ENCODE results near the gene RARS2. TPM values are rescaled to one million over a fixed set of nuclear protein-coding genes. Genes with fewer than 3 reads are reported as not detected.
"Not testable (repeated sequence)": the region's sequence is repeated elsewhere in the genome, so short reads cannot be mapped to it uniquely, and the experiment has no call there.

The RARS2 gene
- total RNA-seq, 4 donors from 2014 or later = 14.7 to 23.2 (median 17.3) TPM

- TF ChIP-seq CTCF (IDR thresholded peaks at IDR 0.05) (no peak), POLR2A (IDR thresholded peaks at IDR 0.05) (no peak)
- intact Hi-C loops (cut with DNase I; ENCODE audit: low total_unique reads) = no loop called here
- no peak overlapping the region for H3K4me3 ChIP-seq (ENCODE audit: low read depth, poor library complexity, severe bottlenecking)
- no peak for DNase-seq (ENCODE audit: low spot score in 2 of 2)
Measured at GRCh38 chr6:87498048-87498447, 91.7 kb downstream of the RARS2 start.

- intact Hi-C loops (cut with DNase I; ENCODE audit: low total_unique reads) = no loop called here
- no peak for DNase-seq (ENCODE audit: low spot score in 2 of 2)
- TF ChIP-seq CTCF (IDR thresholded peaks at IDR 0.05) = no peak
- TF ChIP-seq POLR2A (IDR thresholded peaks at IDR 0.05) = no peak
- 96 to 98% methylated on average over 8 of the region's 8 CpGs for WGBS, 2 donors
- H3K4me3 ChIP-seq (ENCODE audit: low read depth, poor library complexity, severe bottlenecking) = no peak overlapping the region
Measured at GRCh38 chr6:87494761-87495422, 94.9 kb downstream of the RARS2 start.

GRCh38 chr6:87489326-87489725, 100.5 kb downstream of the RARS2 start:
- DNase-seq (ENCODE audit: low spot score in 2 of 2); H3K4me3 ChIP-seq (ENCODE audit: low read depth, poor library complexity, severe bottlenecking); intact Hi-C loops (cut with DNase I; ENCODE audit: low total_unique reads): not testable (repeated sequence)
- WGBS, 2 donors = 90 to 95% methylated on average over 8 of the region's 8 CpGs

GRCh38 chr6:87487555-87487954, 102.2 kb downstream of the RARS2 start:
- TF ChIP-seq CTCF (IDR thresholded peaks at IDR 0.05) (no peak), POLR2A (IDR thresholded peaks at IDR 0.05) (no peak)
- intact Hi-C loops (cut with DNase I; ENCODE audit: low total_unique reads) = no loop called here
- no peak overlapping the region for H3K4me3 ChIP-seq (ENCODE audit: low read depth, poor library complexity, severe bottlenecking)
- whole genome bisulfite sequencing, 2 donors = 83 to 84% methylated on average over 4 of the region's 4 CpGs
- DNase-seq (ENCODE audit: low spot score in 2 of 2) = no peak

DNA sequence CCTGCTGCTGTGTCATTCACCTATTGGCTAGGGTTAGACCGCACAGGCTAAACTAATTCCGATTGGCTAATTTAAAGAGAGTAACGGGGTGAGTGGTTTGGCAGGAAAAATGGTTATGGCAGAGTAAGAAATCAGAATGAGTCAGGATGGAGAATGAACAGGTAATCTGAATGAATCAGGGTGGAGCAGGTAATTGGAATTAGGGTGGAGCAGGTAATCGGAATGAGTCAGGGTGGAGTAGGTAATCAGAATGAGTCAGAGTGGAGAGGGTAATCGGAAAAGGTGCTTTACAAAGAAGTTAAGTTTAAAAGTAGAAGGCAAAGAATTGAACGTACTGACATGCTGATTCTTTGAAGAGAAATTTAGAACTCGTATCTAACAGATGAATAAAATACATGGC, 105.3 kb downstream of the RARS2 start:
- intact Hi-C loops (cut with DNase I; ENCODE audit: low total_unique reads) = no loop called here
- WGBS, 2 donors = 79 to 80% methylated on average over 7 of the region's 7 CpGs
- H3K4me3 ChIP-seq (ENCODE audit: low read depth, poor library complexity, severe bottlenecking) = no peak overlapping the region
- no peak for DNase-seq (ENCODE audit: low spot score in 2 of 2)
- no peak for TF ChIP-seq CTCF (IDR thresholded peaks at IDR 0.05)
- no peak for TF ChIP-seq POLR2A (IDR thresholded peaks at IDR 0.05)

GRCh38 chr6:87483929-87484328, 105.9 kb downstream of the RARS2 start:
- H3K4me3 ChIP-seq (ENCODE audit: low read depth, poor library complexity, severe bottlenecking) = no peak overlapping the region
- WGBS, 2 donors = 83 to 87% methylated on average over 9 of the region's 9 CpGs
- TF ChIP-seq POLR2A (IDR thresholded peaks at IDR 0.05) (no peak), CTCF (IDR thresholded peaks at IDR 0.05) (no peak)
- intact Hi-C loops (cut with DNase I; ENCODE audit: low total_unique reads) = no loop called here
- no peak for DNase-seq (ENCODE audit: low spot score in 2 of 2)
